Measurements from ENCODE around the gene TMEM135.

DNA sequence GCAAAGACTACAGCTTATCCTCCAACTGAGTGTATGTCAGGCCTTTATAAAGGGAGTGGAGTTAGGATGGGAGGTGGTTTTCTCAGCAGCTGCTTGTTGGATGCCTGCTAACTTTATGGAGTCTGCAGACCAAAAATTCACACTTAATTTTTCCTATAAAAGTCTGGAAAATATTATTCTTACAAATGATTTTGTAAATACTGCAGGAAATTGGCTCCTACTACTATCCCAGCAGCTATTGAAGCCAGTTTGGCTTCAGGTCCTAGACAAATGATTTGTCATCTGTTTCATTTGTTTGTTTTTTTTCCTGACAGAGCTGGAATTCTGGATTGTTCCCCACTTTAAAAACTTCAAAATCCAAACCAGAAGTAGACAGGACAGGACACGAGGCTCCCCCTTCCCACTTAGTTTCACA is 292.5 kb downstream of the TMEM135 start:
- TF ChIP-seq CTCF (IDR thresholded peaks at IDR 0.05) (no peak), POLR2A (IDR thresholded peaks at IDR 0.05) (no peak)

All from breast epithelium (tissue), 3 donors.